GM19467 (cell line): Measurements from ENCODE around the gene NDFIP1.
A peak's percentile ranks its signal among the peaks of the same experiment; 100 is the strongest.
"Not testable (repeated sequence)": the region's sequence is repeated elsewhere in the genome, so short reads cannot be mapped to it uniquely, and the experiment has no call there.

Experiments
- ATAC-seq: cut with Tn5 transposase; IDR thresholded peaks from one replicate; pipeline ENCODE4 v1.9.1; 2021; ENCODE audit warnings: mild to moderate bottlenecking, moderate library complexity; ENCODE audit not compliant: unreplicated experiment

The NDFIP1 gene, protein sequence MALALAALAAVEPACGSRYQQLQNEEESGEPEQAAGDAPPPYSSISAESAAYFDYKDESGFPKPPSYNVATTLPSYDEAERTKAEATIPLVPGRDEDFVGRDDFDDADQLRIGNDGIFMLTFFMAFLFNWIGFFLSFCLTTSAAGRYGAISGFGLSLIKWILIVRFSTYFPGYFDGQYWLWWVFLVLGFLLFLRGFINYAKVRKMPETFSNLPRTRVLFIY

DNA sequence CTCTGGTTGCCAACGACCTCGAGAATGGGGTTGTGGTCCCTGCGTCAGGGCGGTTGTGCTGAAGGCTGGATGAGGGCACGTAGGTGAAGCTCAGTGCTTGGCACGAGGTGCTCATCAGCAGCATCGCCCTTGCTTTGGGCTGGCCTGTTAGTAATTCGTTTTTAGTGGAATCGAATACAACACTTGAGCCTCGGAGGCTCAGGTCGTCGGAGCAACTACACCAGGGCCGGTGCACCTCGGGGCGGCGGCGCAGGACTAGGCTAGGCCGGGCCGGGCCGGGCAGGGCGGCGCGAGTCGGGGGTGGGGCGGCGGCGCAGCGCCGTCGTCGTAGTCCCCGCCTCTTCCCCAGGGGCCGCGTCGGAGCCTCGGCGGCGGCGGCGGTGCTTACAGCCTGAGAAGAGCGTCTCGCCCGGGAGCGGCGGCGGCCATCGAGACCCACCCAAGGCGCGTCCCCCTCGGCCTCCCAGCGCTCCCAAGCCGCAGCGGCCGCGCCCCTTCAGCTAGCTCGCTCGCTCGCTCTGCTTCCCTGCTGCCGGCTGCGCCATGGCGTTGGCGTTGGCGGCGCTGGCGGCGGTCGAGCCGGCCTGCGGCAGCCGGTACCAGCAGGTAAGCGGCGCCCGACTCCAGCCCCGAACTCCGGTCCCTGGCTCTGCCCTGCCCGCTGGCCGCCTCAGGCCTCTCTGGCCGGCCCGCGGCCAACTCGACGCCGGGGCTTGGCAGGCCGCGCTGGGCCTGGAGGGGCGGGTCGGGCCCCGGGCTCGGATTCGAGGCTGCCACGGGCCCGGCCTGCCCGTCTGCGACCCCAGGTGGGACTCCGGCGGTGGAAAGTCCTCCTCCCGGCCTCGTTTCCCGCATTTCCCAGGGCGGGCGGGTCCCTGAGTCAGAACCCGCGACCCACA, at the start of gene NDFIP1:
Gene NDFIP1, plus strand, starts transcription at position 348 of the 899 bp plus-strand sequence. Its CDS starts 196 bp downstream, at position 544.
- ATAC-seq: peak; percentile 97

DNA sequence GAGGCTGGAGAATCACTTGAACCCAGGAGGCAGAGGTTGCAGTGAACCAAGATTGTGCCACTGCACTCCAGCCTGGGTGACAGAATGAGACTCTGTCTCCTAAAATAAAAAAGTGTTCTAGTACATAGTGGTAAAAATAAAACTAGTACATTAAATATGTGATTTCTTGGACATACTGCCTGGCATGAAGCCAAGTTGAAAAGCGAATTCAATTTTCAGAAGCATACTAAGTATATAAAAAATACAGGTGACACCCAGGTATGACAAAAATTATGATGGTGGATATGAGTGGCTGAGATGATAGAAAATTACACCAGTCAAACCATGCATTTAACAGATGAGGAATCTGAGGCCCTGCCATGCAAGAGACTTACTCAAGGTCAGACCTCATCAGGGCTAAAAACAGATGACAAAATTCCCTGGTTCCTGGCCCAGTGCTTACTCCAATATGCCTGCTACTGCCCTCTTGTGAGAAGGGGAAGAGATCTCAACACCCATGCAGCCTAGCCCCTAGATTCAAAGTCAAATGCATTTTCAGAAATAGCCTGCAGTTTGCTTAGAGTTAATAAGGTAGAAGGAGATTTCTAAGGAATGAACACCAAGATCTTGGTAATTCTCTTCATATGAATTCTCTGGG, 49.2 kb upstream of the NDFIP1 start:
- ATAC-seq: no peak

- ATAC-seq: no peak
Observed at GRCh38 chr5:142063376-142063775, 45.2 kb upstream of the NDFIP1 start.

- ATAC-seq: no peak
Observed at GRCh38 chr5:142063878-142064331, 44.7 kb upstream of the NDFIP1 start.

- no peak for ATAC-seq
Observed at GRCh38 chr5:142065273-142065672, 43.3 kb upstream of the NDFIP1 start.

GRCh38 chr5:142069606-142070399, 38.8 kb upstream of the NDFIP1 start:
- ATAC-seq: no peak

DNA sequence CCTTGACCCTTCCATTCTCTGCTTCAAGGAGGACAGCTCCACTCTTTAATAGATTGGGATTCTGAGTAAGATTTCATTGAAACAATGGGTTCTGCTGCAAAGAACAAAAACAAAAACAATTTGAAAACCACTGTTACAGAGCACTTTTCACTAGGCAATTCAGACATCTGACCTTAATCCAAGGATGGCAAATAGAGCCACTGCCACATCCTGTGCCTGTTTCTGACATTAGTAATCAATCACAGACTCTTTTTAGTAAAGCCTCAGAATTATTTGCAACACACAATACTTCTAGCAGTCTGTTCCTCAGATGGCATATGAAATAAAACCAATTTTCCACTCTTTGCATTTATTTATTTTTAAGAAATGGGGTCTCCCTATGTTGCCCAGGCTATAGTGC, 37.8 kb upstream of the NDFIP1 start:
- no peak for ATAC-seq

DNA sequence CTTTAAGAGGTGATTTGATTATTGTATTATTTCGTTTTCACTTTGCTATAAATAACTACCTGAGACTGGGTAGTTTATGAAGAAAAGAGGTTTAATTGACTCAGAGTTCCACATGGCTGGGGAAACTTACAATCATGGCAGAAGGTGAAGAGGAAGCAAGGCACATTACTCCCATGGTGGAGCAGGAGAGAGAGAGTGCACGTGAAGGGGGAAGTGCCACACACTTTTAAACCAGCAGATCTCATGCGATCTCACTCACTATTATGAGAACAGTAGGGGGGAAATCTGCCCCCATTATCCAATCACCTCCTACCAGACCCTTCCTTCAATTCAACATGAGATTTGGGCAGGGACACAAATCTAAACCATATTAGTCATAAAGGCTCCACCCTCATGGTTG, 36.1 kb upstream of the NDFIP1 start:
- ATAC-seq: no peak

GRCh38 chr5:142073362-142073988, 35.1 kb upstream of the NDFIP1 start:
- ATAC-seq: no peak

DNA sequence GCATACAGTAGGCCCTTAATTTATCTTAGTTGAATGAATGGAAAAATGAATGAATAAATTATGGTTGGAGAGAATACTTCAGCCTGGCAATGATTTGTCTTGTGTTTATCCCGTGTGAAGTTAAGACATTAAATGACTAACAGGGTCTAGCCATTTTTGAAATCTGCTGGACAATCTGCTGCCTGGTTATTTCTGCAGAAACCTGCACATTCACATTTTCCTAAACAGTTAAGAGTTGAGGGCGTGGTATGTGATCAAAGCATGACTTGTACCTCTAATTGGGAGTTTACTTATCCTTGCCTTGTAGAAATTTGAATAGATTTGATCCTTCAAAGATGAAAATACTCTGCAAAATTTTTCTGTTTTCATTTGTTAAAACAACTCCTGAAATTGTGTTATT, 34.6 kb upstream of the NDFIP1 start:
- no peak for ATAC-seq

DNA sequence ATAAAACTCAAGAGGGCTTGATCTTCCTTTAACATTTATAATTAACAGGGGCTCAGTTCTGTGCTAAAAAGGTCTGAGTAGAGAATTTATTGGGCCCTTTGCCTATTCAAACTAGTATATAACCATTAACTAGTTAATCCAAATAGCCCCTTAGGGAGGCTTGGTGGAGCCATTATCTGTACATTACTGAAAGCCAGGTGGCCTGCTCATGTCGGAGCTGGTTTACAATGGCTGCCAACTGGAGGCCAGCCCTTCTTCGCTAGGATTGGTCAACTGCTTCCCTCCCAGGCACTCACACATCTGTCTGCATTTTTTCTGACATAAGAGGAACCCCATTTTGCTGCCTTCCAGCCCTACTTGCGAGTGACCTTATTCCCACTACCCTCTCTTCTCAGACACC, 30.4 kb upstream of the NDFIP1 start:
- no peak for ATAC-seq

DNA sequence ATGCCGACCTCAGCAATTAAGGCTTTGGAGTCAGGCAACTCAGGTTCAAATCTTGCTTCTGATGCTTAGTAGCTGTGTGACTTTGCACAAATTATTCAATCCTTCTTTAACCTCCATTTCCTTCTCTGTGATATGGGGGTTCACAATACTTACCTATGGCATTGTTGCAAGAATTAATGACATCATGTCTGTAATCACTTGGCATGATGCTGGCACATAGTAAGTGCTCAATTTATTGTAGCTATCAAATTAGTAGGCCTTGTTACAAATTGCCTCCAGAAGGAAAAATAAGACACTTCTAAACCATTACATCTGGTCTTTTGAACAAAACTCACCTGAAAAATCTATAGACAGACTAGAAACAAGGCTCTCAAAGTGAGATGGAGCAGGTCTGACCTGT, 29.9 kb upstream of the NDFIP1 start:
- ATAC-seq: no peak

GRCh38 chr5:142079306-142079721, 29.3 kb upstream of the NDFIP1 start:
- no peak for ATAC-seq

DNA sequence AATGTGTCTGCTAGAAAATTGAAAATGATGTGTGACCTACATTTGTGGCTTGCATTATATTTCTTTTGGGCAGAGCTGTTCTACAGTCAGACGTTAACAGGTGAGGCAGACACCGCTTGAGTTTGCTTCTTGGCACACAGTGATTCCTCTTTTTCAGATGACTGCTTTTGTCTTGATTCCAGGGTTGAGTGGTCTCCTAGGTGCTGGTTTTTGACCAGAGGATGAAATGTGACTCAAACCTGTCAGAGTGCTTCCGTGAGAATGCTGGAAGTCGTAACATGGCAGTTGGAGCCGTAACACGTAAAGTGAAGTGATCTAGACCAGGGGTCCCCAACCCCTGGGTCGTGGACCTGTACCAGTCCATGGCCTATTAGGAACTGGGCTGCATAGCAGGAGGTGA, 28.3 kb upstream of the NDFIP1 start:
- ATAC-seq: no peak

GRCh38 chr5:142082182-142082781, 26.3 kb upstream of the NDFIP1 start:
- ATAC-seq: no peak

- no peak for ATAC-seq
Observed at GRCh38 chr5:142086229-142086628, 22.4 kb upstream of the NDFIP1 start.

- no peak for ATAC-seq
Observed at GRCh38 chr5:142086679-142087078, 21.9 kb upstream of the NDFIP1 start.

DNA sequence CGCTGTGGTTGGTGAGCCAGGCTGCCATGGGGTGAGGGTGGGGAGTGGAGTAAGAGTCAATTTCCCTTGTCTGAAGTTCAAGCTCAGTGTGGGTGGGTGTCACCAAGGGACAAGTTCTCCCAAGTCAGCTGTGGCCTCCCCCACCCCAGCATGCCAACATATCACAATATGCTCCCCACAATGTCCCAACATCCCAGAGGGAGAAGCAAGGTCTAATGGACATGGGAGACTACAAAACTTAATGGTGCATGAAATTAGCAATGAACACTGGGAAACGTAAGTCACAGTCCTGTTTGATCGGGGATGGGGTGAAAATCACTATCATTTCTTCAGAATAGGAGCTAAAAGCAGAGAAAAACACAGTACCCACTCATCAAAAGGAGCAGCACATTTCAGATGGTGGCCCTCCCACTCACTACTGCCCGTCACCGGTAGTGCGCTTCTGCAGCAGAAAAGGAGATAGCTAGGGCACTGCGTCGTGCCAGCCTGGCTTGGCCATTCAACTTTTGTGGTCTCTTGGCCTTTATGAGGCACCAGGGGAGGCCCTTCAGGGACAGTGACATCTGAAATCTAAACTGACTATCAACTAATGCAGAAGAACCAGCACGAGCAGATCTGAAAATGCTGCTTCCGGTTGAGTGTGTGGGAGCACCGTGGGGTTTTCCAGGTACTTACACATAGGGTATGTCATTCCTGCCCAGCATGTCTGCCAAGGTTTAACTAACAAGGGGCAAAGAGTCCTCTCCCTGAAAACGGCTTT, 20.5 kb upstream of the NDFIP1 start:
- no peak for ATAC-seq

DNA sequence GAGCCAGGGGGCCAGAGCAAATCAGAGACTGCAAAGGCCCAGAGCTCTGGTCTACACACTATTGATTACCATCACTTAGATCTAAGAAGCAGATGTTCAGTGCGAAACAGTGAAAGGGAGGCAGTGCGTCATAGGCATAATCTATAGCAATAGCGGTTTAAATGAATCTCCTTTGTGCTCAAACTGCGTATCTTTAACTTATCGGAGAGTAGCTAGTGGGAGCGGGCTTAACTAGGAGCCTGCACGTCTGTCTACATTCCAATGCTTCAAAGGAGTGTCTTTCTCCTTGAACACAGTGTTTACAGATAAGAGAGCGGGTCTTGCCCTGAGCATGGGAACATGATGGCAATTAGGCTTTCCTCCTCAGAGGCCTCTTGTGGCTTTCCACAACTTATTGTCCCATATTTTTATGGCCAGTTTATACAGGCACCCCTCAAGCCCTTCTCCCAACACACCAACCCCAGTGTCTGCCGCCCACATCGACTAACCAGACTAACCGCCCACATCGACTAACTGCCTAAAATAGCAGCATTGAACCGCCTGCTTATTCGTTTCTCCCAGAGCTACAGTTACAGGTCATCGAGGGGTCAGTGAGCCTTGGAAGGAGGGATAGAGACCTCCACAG, 19.6 kb upstream of the NDFIP1 start:
- ATAC-seq: not testable (repeated sequence)
